ENCODE data around the gene HPCAL1.

GRCh38 chr2:10274376-10274775 lies 28.3 kb upstream of the HPCAL1 start:
- TF ChIP-seq, protein P1, sequence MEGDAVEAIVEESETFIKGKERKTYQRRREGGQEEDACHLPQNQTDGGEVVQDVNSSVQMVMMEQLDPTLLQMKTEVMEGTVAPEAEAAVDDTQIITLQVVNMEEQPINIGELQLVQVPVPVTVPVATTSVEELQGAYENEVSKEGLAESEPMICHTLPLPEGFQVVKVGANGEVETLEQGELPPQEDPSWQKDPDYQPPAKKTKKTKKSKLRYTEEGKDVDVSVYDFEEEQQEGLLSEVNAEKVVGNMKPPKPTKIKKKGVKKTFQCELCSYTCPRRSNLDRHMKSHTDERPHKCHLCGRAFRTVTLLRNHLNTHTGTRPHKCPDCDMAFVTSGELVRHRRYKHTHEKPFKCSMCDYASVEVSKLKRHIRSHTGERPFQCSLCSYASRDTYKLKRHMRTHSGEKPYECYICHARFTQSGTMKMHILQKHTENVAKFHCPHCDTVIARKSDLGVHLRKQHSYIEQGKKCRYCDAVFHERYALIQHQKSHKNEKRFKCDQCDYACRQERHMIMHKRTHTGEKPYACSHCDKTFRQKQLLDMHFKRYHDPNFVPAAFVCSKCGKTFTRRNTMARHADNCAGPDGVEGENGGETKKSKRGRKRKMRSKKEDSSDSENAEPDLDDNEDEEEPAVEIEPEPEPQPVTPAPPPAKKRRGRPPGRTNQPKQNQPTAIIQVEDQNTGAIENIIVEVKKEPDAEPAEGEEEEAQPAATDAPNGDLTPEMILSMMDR (IDR thresholded peaks at IDR 0.05; ENCODE audit: poor library complexity, severe bottlenecking): no peak
- TF ChIP-seq RAD21 (conservative IDR thresholded peaks at IDR 0.05) (no peak), EZH2 (IDR thresholded peaks at IDR 0.05; ENCODE audit: borderline replicate concordance, insufficient read depth, low read length, poor library complexity, severe bottlenecking) (no peak), POLR2AphosphoS5 (IDR thresholded peaks at IDR 0.05) (no peak), TAF1 (IDR thresholded peaks at IDR 0.05; ENCODE audit: low read depth) (no peak), EP300 (conservative IDR thresholded peaks at IDR 0.05; ENCODE audit: poor library complexity, severe bottlenecking) (no peak)
- TF ChIP-seq, protein P2, sequence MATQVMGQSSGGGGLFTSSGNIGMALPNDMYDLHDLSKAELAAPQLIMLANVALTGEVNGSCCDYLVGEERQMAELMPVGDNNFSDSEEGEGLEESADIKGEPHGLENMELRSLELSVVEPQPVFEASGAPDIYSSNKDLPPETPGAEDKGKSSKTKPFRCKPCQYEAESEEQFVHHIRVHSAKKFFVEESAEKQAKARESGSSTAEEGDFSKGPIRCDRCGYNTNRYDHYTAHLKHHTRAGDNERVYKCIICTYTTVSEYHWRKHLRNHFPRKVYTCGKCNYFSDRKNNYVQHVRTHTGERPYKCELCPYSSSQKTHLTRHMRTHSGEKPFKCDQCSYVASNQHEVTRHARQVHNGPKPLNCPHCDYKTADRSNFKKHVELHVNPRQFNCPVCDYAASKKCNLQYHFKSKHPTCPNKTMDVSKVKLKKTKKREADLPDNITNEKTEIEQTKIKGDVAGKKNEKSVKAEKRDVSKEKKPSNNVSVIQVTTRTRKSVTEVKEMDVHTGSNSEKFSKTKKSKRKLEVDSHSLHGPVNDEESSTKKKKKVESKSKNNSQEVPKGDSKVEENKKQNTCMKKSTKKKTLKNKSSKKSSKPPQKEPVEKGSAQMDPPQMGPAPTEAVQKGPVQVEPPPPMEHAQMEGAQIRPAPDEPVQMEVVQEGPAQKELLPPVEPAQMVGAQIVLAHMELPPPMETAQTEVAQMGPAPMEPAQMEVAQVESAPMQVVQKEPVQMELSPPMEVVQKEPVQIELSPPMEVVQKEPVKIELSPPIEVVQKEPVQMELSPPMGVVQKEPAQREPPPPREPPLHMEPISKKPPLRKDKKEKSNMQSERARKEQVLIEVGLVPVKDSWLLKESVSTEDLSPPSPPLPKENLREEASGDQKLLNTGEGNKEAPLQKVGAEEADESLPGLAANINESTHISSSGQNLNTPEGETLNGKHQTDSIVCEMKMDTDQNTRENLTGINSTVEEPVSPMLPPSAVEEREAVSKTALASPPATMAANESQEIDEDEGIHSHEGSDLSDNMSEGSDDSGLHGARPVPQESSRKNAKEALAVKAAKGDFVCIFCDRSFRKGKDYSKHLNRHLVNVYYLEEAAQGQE (IDR thresholded peaks at IDR 0.05; ENCODE audit: borderline replicate concordance): no peak
